OCI-LY3 (cell line): ENCODE data around the gene SESTD1.

ENCODE experiments used
- EZH2phosphoT487 ChIP-seq: fragments of 200-600 bp; shearing (Covaris generic); IDR thresholded peaks from 2 replicates; pipeline ENCODE4 v1.6.1; 2018; ENCODE audit warnings: antibody characterized with exemption, mixed run types, low read depth
- TF ChIP-seq, protein P1 (sequence below): fragments of 200-600, 300-600 bp; sonication (generic); IDR thresholded peaks from 2 replicates; pipeline ENCODE4 v1.5.1; 2014; ENCODE audit warnings: antibody characterized with exemption, low read length, low read depth

DNA sequence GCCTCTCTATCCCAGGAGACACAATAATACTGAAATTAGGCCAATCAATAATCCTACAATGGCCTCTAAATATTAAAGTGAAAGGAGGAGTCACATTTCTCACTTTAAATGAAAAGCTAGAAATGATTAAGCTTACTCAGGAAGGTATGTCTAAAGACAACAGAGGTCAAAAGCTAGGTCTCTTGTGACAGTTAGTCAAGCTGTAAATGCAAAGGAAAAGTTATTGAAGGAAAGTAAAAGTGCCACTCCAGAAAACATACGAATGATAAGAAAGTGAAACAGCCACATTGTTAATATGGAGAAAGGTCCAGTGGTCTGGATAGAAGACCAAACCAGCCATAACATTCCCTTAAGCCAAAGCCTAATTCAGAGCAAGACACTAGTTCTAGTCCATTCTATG lies 9.5 kb downstream of the SESTD1 start:
- TF ChIP-seq, protein P1, sequence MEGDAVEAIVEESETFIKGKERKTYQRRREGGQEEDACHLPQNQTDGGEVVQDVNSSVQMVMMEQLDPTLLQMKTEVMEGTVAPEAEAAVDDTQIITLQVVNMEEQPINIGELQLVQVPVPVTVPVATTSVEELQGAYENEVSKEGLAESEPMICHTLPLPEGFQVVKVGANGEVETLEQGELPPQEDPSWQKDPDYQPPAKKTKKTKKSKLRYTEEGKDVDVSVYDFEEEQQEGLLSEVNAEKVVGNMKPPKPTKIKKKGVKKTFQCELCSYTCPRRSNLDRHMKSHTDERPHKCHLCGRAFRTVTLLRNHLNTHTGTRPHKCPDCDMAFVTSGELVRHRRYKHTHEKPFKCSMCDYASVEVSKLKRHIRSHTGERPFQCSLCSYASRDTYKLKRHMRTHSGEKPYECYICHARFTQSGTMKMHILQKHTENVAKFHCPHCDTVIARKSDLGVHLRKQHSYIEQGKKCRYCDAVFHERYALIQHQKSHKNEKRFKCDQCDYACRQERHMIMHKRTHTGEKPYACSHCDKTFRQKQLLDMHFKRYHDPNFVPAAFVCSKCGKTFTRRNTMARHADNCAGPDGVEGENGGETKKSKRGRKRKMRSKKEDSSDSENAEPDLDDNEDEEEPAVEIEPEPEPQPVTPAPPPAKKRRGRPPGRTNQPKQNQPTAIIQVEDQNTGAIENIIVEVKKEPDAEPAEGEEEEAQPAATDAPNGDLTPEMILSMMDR, result no peak
- no peak for TF ChIP-seq EZH2phosphoT487
